ENCODE measurements around the gene GRPEL2. TPM values are rescaled to one million over a fixed set of nuclear protein-coding genes. Genes with fewer than 3 reads are reported as not detected.

GRPEL2 gene
- total and polyA plus RNA-seq, 4 donors, result 6.6 to 20.2 (median 16.0) TPM

DNA sequence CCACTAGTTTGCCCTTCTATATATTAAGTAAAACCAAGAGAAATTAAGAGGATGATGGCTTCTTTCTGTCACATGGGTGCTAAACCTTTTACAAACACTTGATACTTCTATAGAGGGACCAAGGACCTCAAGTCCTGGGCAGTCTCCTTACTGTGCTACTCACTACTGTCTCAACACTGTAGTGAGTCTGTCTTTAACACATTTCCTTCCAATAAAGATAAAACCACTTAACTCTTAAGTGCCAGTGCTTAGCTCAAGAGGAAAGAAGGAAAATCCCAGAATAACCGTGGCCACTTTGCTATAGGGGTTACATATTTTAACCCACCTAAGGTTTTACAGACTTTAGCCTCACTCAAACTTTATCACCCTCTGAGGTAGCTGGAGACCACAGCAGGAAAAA, 4.4 kb upstream of the GRPEL2 start:
- ATAC-seq (ENCODE audit: insufficient read depth, low FRiP score), result no peak
- H3K36me3 ChIP-seq (ENCODE audit: control insufficient read depth in 4 of 4, insufficient read depth in 4 of 4, low read length in 4 of 4), result peaks cover 2 to 29% (median 4%) of the 10 kb centered on the region in 4 donors
- TF ChIP-seq, protein P1, sequence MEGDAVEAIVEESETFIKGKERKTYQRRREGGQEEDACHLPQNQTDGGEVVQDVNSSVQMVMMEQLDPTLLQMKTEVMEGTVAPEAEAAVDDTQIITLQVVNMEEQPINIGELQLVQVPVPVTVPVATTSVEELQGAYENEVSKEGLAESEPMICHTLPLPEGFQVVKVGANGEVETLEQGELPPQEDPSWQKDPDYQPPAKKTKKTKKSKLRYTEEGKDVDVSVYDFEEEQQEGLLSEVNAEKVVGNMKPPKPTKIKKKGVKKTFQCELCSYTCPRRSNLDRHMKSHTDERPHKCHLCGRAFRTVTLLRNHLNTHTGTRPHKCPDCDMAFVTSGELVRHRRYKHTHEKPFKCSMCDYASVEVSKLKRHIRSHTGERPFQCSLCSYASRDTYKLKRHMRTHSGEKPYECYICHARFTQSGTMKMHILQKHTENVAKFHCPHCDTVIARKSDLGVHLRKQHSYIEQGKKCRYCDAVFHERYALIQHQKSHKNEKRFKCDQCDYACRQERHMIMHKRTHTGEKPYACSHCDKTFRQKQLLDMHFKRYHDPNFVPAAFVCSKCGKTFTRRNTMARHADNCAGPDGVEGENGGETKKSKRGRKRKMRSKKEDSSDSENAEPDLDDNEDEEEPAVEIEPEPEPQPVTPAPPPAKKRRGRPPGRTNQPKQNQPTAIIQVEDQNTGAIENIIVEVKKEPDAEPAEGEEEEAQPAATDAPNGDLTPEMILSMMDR (IDR thresholded peaks at IDR 0.05; ENCODE audit: control extremely low read depth, extremely low read depth), result no peak
- H3K9ac ChIP-seq (ENCODE audit: insufficient read depth in 1 of 2, low read length in 2 of 2), result no peak overlapping the region
- H3K27ac ChIP-seq (ENCODE audit: low read depth in 1 of 2, low read length in 1 of 2), result no peak overlapping the region
- no peaks in the 10 kb centered on the region for H3K27me3 ChIP-seq (ENCODE audit: control insufficient read depth in 3 of 3, insufficient read depth in 3 of 3, low read length in 2 of 3)
- H3K4me3 ChIP-seq, result no peak overlapping the region
- H3K4me1 ChIP-seq (ENCODE audit: control insufficient read depth in 5 of 5, insufficient read depth in 5 of 5, low read length in 5 of 5), result peaks cover 0 to 8% (median 0%) of the 10 kb centered on the region in 5 donors
- DNase-seq, result peak in 1 of 3 donors; percentile 35
- WGBS, 2 donors, result 63 to 85% methylated on average over 1 of the region's 1 CpG
- H3K9me3 ChIP-seq (ENCODE audit: control insufficient read depth in 4 of 4, insufficient read depth in 3 of 4, low read length in 3 of 4), result no peaks in the 10 kb centered on the region

DNA sequence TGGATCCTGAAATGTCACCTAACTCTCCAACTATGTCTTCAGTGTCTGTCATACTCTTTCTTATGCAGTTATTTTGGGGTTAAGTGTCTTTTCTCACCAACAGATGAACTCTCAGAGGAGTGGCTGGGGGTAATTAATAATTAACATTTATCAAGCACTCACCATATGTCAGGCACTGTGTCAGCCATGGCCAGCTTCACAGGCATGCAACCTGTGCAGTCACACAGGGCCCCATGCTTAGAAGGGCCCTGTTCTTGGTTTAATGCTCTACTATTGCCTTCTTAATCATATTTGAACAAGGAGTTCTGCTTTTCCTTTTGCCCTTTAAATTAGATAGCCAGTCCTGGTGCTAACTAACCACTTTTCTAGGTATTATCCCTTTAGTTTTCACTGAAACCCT, 3.4 kb upstream of the GRPEL2 start:
- DNase-seq (no peak), ATAC-seq (ENCODE audit: insufficient read depth, low FRiP score) (no peak)
- no peak overlapping the region for H3K9ac ChIP-seq (ENCODE audit: insufficient read depth in 1 of 2, low read length in 2 of 2)
- no peak overlapping the region for H3K27ac ChIP-seq (ENCODE audit: low read depth in 1 of 2, low read length in 1 of 2)
- peaks cover 2 to 24% (median 4%) of the 10 kb centered on the region in 4 donors for H3K36me3 ChIP-seq (ENCODE audit: control insufficient read depth in 4 of 4, insufficient read depth in 4 of 4, low read length in 4 of 4)
- H3K4me1 ChIP-seq (ENCODE audit: control insufficient read depth in 5 of 5, insufficient read depth in 5 of 5, low read length in 5 of 5), result peaks cover 0 to 15% (median 0%) of the 10 kb centered on the region in 5 donors
- TF ChIP-seq, protein P1 (IDR thresholded peaks at IDR 0.05; ENCODE audit: control extremely low read depth, extremely low read depth), result no peak
- H3K4me3 ChIP-seq, result no peak overlapping the region
- no peaks in the 10 kb centered on the region for H3K27me3 ChIP-seq (ENCODE audit: control insufficient read depth in 3 of 3, insufficient read depth in 3 of 3, low read length in 2 of 3)
- H3K9me3 ChIP-seq (ENCODE audit: control insufficient read depth in 4 of 4, insufficient read depth in 3 of 4, low read length in 3 of 4), result no peaks in the 10 kb centered on the region

DNA sequence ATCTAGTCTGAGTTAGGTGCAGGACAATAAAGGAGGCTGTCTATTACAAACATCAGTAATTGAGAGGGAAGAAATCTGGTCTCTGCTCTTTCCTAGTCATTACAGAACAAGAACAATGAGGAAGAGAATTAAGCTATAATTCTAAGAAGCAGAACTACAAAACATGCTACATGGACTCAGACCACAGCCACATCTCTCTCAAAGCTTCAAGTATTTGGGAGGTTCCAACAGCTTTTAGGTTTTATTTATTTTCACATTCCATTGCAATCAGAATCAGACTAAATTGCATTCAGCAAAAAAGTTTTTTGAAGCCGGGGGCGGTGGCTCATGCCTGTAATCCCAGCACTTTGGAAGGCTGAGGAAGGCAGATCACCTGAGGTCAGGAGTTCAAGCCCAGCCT, 1.1 kb upstream of the GRPEL2 start:
- Histone ChIP-seq H3K9me3 (ENCODE audit: control insufficient read depth in 4 of 4, insufficient read depth in 3 of 4, low read length in 3 of 4) (no peaks in the 10 kb centered on the region), H3K9ac (ENCODE audit: insufficient read depth in 1 of 2, low read length in 2 of 2) (no peak overlapping the region), H3K27me3 (ENCODE audit: control insufficient read depth in 3 of 3, insufficient read depth in 3 of 3, low read length in 2 of 3) (no peaks in the 10 kb centered on the region), H3K36me3 (ENCODE audit: control insufficient read depth in 4 of 4, insufficient read depth in 4 of 4, low read length in 4 of 4) (peaks cover 5 to 26% (median 18%) of the 10 kb centered on the region in 4 donors), H3K27ac (ENCODE audit: low read depth in 1 of 2, low read length in 1 of 2) (peak overlapping the region in 1 of 2 donors; percentile 24), H3K4me3 (no peak overlapping the region), H3K4me1 (ENCODE audit: control insufficient read depth in 5 of 5, insufficient read depth in 5 of 5, low read length in 5 of 5) (peaks cover 0 to 18% (median 3%) of the 10 kb centered on the region in 5 donors)
- 73 to 85% methylated on average over 2 of the region's 2 CpGs for WGBS, 2 donors
- ATAC-seq (ENCODE audit: insufficient read depth, low FRiP score) (no peak), DNase-seq (no peak)
- TF ChIP-seq, protein P1 (IDR thresholded peaks at IDR 0.05; ENCODE audit: control extremely low read depth, extremely low read depth), result no peak

DNA sequence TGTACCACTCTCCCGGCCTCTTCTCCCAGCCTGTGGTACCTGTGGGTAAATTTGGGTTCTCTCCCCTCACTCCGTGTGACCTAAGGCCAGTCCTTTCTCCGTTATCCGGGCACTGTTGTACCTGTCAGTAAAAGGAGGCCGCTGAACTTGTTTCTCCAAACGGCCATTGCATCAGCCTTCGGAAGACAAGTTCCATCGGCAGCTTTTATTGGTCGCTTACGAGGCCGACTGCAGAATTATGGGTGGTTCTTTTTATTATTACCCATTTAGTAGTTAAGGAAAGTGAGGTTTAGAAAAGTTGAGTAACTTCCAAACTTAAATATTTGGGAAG, 558 bp downstream of the GRPEL2 start:
- Histone ChIP-seq H3K9ac (ENCODE audit: insufficient read depth in 1 of 2, low read length in 2 of 2) (peak overlapping the region; percentile 50 to 90), H3K36me3 (ENCODE audit: control insufficient read depth in 4 of 4, insufficient read depth in 4 of 4, low read length in 4 of 4) (peaks cover 16 to 31% (median 27%) of the 10 kb centered on the region in 4 donors), H3K4me1 (ENCODE audit: control insufficient read depth in 5 of 5, insufficient read depth in 5 of 5, low read length in 5 of 5) (peaks cover 0 to 18% (median 3%) of the 10 kb centered on the region in 5 donors), H3K9me3 (ENCODE audit: control insufficient read depth in 4 of 4, insufficient read depth in 3 of 4, low read length in 3 of 4) (no peaks in the 10 kb centered on the region), H3K27ac (ENCODE audit: low read depth in 1 of 2, low read length in 1 of 2) (peak overlapping the region; percentile 86 to 92), H3K27me3 (ENCODE audit: control insufficient read depth in 3 of 3, insufficient read depth in 3 of 3, low read length in 2 of 3) (no peaks in the 10 kb centered on the region), H3K4me3 (peak overlapping the region; percentile 93)
- TF ChIP-seq, protein P1 (IDR thresholded peaks at IDR 0.05; ENCODE audit: control extremely low read depth, extremely low read depth), result no peak
- ATAC-seq (ENCODE audit: insufficient read depth, low FRiP score) (peak; percentile 1), DNase-seq (peak in 1 of 3 donors; percentile 34)
- WGBS, 2 donors, result 0 to 2% methylated on average over 11 of the region's 11 CpGs

All from lung (tissue), 12 donors.